HepG2 (cell line): ENCODE measurements around the gene KLHL36. TPM values are rescaled to one million over a fixed set of nuclear protein-coding genes. Genes with fewer than 3 reads are reported as not detected.

Source experiments
- ATF1 ChIP-seq: IDR thresholded peaks from 2 replicates; pipeline ENCODE4 v1.6.1; 2016; ENCODE audit warnings: mild to moderate bottlenecking, control low read depth
- BHLHE40 ChIP-seq: IDR thresholded peaks from 2 replicates; pipeline ENCODE4 v1.6.1; 2011; ENCODE audit warnings: low read length, improper control_type of control experiment
- BRD4 ChIP-seq: sonication (generic); formaldehyde crosslinking; IDR thresholded peaks from 2 replicates; pipeline ENCODE4 v1.4.0; 2020; ENCODE audit warnings: missing genetic modification reagents
- CENPT ChIP-seq: sonication (generic); formaldehyde crosslinking; IDR thresholded peaks from 2 replicates; pipeline ENCODE4 v1.8.0; 2022; ENCODE audit warnings: low read depth, mild to moderate bottlenecking, moderate library complexity, missing genetic modification reagents
- CHCHD3 ChIP-seq: sonication (generic); formaldehyde crosslinking; IDR thresholded peaks from 2 replicates; pipeline ENCODE4 v1.8.0; 2022; ENCODE audit warnings: mild to moderate bottlenecking, missing genetic modification reagents, moderate library complexity
- DR1 ChIP-seq: sonication (generic); formaldehyde crosslinking; IDR thresholded peaks from 2 replicates; pipeline ENCODE4 v1.8.0; 2021; ENCODE audit warnings: mild to moderate bottlenecking, missing genetic modification reagents, inconsistent platforms
- FOXM1 ChIP-seq: sonication (generic); formaldehyde crosslinking; IDR thresholded peaks from 2 replicates; pipeline ENCODE4 v1.5.0; 2020; ENCODE audit warnings: missing genetic modification reagents
- HDAC1 ChIP-seq: sonication (generic); formaldehyde crosslinking; IDR thresholded peaks from 2 replicates; pipeline ENCODE4 v1.5.1; 2020; ENCODE audit warnings: mild to moderate bottlenecking, missing genetic modification reagents
- KLF15 ChIP-seq: sonication (generic); formaldehyde crosslinking; IDR thresholded peaks from 2 replicates; pipeline ENCODE4 v1.8.1; 2023; ENCODE audit warnings: borderline replicate concordance, mild to moderate bottlenecking, inconsistent platforms, missing genetic modification reagents, mixed read lengths
- NKX3-1 ChIP-seq: sonication (generic); formaldehyde crosslinking; IDR thresholded peaks from 2 replicates; pipeline ENCODE4 v1.5.0; 2020; ENCODE audit warnings: missing genetic modification reagents
- REL ChIP-seq: sonication (generic); formaldehyde crosslinking; conservative IDR thresholded peaks from 2 replicates; pipeline ENCODE4 v1.8.0; 2022; ENCODE audit warnings: mild to moderate bottlenecking, missing genetic modification reagents, moderate library complexity
- RELA ChIP-seq: sonication (generic); formaldehyde crosslinking; IDR thresholded peaks from 2 replicates; pipeline ENCODE4 v1.4.0; 2020; ENCODE audit warnings: missing genetic modification reagents
- SRY ChIP-seq: sonication (generic); formaldehyde crosslinking; IDR thresholded peaks from 2 replicates; pipeline ENCODE4 v1.8.0; 2022; ENCODE audit warnings: mild to moderate bottlenecking, missing genetic modification reagents
- TAF15 ChIP-seq: fragments of 200-400 bp; formaldehyde crosslinking; IDR thresholded peaks from one replicate; pipeline ENCODE4 v1.6.1; 2018; ENCODE audit warnings: mild to moderate bottlenecking, low read depth, low read length; ENCODE audit not compliant: poor library complexity, severe bottlenecking
- YEATS2 ChIP-seq: sonication (generic); formaldehyde crosslinking; IDR thresholded peaks from 2 replicates; pipeline ENCODE4 v1.4.0; 2020; ENCODE audit warnings: missing genetic modification reagents, borderline replicate concordance
- ZBTB38 ChIP-seq: sonication (generic); formaldehyde crosslinking; IDR thresholded peaks from 2 replicates; pipeline ENCODE4 v1.5.1; 2020; ENCODE audit warnings: mild to moderate bottlenecking, missing genetic modification reagents
- ZFAT ChIP-seq: sonication (generic); formaldehyde crosslinking; conservative IDR thresholded peaks from 2 replicates; pipeline ENCODE4 v1.8.1; 2023; ENCODE audit warnings: missing genetic modification reagents, inconsistent platforms
- ZNF292 ChIP-seq: sonication (generic); formaldehyde crosslinking; IDR thresholded peaks from 2 replicates; pipeline ENCODE4 v1.8.1; 2022; ENCODE audit warnings: mild to moderate bottlenecking, low read depth, missing genetic modification reagents, borderline replicate concordance
- ZNF33A ChIP-seq: sonication (generic); formaldehyde crosslinking; IDR thresholded peaks from 2 replicates; pipeline ENCODE4 v1.5.1; 2020; ENCODE audit warnings: missing genetic modification reagents, mild to moderate bottlenecking, moderate library complexity, borderline replicate concordance
- ZNF652 ChIP-seq: IDR thresholded peaks from 2 replicates; pipeline ENCODE4 v1.6.1; 2016; ENCODE audit warnings: low read depth, borderline replicate concordance
- ZNF773 ChIP-seq: sonication (generic); formaldehyde crosslinking; IDR thresholded peaks from 2 replicates; pipeline ENCODE4 v1.4.0; 2020; ENCODE audit warnings: missing genetic modification reagents, borderline replicate concordance
- ZNF776 ChIP-seq: sonication (generic); formaldehyde crosslinking; IDR thresholded peaks from 2 replicates; pipeline ENCODE4 v1.4.0; 2020; ENCODE audit warnings: mild to moderate bottlenecking, missing genetic modification reagents
- polyA plus RNA-seq, 8 experiments: library from polyadenylated mRNA; depleted of rRNA in 3 of 8; stranded (reverse) in 7 of 8; unstranded in 1 of 8; fragments of >200 nt; fragmentation: Illumina TruSeq in 4 of 8; extraction: Trizol in 4 of 8; gene quantifications; 2 replicates each; pipeline versions ENCODE4 v1.2.1 to v1.2.3, GENCODE V29; 2011 to 2016; ENCODE audit warnings: low read depth in 4 of 8, missing spikeins in 1 of 8, mixed read lengths in 1 of 8; ENCODE audit not compliant: insufficient read depth in 1 of 8
- total RNA-seq, 5 experiments: library from RNA; depleted of rRNA; stranded (reverse); fragments of >200 nt; fragmentation: Illumina TruSeq; extraction: Trizol; gene quantifications; 2 replicates each; pipeline ENCODE4 v1.2.3, GENCODE V29; 2016; ENCODE audit warnings: low read depth in 1 of 5
- TF ChIP-seq, protein P1 (sequence below): IDR thresholded peaks from 2 replicates; pipeline ENCODE4 v1.6.1; 2016
- TF ChIP-seq, protein P2 (sequence below): sonication (generic); formaldehyde crosslinking; IDR thresholded peaks from 2 replicates; pipeline ENCODE4 v1.5.0; 2020; ENCODE audit warnings: missing genetic modification reagents
- TF ChIP-seq, protein P3 (sequence below): sonication (generic); formaldehyde crosslinking; IDR thresholded peaks from 2 replicates; pipeline ENCODE4 v1.5.1; 2020; ENCODE audit warnings: missing genetic modification reagents, mild to moderate bottlenecking, borderline replicate concordance
- TF ChIP-seq, protein P4 (sequence below): sonication (generic); formaldehyde crosslinking; IDR thresholded peaks from 2 replicates; pipeline ENCODE4 v1.8.1; 2022; ENCODE audit warnings: mild to moderate bottlenecking, missing genetic modification reagents

KLHL36 gene
- total and polyA plus RNA-seq, 2 of the 13 experiments (the other 11 are each of a cell fraction or from before 2014, with no cell fraction given): 24.3 to 26.0 TPM

DNA sequence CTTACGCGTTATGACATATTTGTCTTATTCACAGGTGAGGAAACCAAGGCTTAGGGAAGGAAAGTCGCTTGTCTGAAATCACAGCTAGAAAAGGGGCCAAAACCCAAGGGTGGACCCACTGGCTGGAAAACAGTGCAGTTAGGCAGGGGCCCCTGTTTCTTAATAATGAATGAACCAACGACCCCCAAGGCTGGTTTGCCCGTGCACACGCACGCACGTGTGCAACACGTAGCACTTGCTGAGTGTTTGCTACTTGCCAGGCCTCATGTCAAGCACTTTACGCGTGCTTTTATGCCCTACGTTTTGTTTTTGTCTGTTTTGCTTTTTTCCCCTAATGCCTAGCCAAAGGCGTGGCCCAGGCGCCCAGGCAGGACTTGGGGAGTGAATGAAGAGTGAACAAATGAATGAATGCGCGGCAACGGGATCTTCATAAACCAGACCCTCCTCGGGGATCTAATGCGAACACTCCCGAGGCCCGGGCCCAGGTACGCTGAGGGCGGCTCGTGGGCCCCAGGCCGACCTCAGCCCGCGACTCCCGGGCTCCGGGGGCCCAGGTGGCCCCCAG lies 50.9 kb downstream of the KLHL36 start (continued):
- TF ChIP-seq, protein P1, sequence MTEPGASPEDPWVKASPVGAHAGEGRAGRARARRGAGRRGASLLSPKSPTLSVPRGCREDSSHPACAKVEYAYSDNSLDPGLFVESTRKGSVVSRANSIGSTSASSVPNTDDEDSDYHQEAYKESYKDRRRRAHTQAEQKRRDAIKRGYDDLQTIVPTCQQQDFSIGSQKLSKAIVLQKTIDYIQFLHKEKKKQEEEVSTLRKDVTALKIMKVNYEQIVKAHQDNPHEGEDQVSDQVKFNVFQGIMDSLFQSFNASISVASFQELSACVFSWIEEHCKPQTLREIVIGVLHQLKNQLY (CRISPR knock-in tag): no peak; the same call in 1 of the 2 replicates
- TF ChIP-seq, protein P2, sequence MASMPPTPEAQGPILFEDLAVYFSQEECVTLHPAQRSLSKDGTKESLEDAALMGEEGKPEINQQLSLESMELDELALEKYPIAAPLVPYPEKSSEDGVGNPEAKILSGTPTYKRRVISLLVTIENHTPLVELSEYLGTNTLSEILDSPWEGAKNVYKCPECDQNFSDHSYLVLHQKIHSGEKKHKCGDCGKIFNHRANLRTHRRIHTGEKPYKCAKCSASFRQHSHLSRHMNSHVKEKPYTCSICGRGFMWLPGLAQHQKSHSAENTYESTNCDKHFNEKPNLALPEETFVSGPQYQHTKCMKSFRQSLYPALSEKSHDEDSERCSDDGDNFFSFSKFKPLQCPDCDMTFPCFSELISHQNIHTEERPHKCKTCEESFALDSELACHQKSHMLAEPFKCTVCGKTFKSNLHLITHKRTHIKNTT (CRISPR knock-in tag): no peak
- no peak for TF ChIP-seq ZNF652 (CRISPR knock-in tag)
- no peak for TF ChIP-seq ZBTB38 (CRISPR knock-in tag)
- TF ChIP-seq ATF1 (CRISPR knock-in tag): no peak
- TF ChIP-seq REL (CRISPR knock-in tag): no peak
- peak; percentile 87; the same call in 1 of the 2 replicates for TF ChIP-seq SRY (CRISPR knock-in tag)
- TF ChIP-seq ZNF292 (CRISPR knock-in tag): no peak
- no peak for TF ChIP-seq CENPT
- TF ChIP-seq, protein P3, sequence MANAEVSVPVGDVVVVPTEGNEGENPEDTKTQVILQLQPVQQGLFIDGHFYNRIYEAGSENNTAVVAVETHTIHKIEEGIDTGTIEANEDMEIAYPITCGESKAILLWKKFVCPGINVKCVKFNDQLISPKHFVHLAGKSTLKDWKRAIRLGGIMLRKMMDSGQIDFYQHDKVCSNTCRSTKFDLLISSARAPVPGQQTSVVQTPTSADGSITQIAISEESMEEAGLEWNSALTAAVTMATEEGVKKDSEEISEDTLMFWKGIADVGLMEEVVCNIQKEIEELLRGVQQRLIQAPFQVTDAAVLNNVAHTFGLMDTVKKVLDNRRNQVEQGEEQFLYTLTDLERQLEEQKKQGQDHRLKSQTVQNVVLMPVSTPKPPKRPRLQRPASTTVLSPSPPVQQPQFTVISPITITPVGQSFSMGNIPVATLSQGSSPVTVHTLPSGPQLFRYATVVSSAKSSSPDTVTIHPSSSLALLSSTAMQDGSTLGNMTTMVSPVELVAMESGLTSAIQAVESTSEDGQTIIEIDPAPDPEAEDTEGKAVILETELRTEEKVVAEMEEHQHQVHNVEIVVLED: no peak; the same call in 1 of the 2 replicates
- TF ChIP-seq ZFAT (CRISPR knock-in tag): peak; percentile 81; the same call in 1 of the 2 replicates
- no peak for TF ChIP-seq HDAC1 (CRISPR knock-in tag)
- peak; percentile 72; the same call in 1 of the 2 replicates for TF ChIP-seq NKX3-1
- TF ChIP-seq ZNF773 (CRISPR knock-in tag): no peak
- 0 out of 2 replicates have a peak, but pooled peaks have one; percentile 36 for TF ChIP-seq CHCHD3 (CRISPR knock-in tag)
- no peak for TF ChIP-seq ZNF33A (CRISPR knock-in tag)
- no peak for TF ChIP-seq YEATS2
- TF ChIP-seq FOXM1 (CRISPR knock-in tag): no peak
- peak; percentile 10; the same call in 1 of the 2 replicates for TF ChIP-seq ZNF776 (CRISPR knock-in tag)
- TF ChIP-seq, protein P4, sequence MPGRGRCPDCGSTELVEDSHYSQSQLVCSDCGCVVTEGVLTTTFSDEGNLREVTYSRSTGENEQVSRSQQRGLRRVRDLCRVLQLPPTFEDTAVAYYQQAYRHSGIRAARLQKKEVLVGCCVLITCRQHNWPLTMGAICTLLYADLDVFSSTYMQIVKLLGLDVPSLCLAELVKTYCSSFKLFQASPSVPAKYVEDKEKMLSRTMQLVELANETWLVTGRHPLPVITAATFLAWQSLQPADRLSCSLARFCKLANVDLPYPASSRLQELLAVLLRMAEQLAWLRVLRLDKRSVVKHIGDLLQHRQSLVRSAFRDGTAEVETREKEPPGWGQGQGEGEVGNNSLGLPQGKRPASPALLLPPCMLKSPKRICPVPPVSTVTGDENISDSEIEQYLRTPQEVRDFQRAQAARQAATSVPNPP (CRISPR knock-in tag): no peak
- TF ChIP-seq DR1: no peak; the same call in 1 of the 2 replicates
- no peak for TF ChIP-seq BHLHE40
- TF ChIP-seq TAF15: no peak
- TF ChIP-seq RELA (CRISPR knock-in tag): no peak
- TF ChIP-seq BRD4 (CRISPR knock-in tag): peak; percentile 76; the same call in 1 of the 2 replicates
- no peak for TF ChIP-seq KLF15
